Measurements from ENCODE around the gene ARSK.

DNA sequence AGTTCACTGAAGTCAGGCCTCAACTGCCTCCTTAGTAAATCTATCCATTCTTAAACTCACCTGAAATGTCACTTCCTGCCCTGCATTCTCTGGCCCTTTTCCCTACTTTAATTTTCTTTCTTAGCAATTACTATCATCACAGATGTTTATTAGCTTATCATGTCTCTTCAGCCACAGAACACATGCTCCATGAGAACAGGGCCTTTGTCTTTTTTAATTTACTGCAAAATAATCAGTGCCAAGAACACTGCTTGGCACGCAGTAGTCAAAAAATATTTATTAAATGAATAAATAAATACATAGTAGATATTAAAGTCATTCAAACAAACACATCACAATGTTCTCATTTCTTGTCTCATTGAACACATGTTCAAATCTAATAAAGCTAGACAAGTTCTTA lies 46.4 kb upstream of the ARSK start:
- TF ChIP-seq, protein P1, sequence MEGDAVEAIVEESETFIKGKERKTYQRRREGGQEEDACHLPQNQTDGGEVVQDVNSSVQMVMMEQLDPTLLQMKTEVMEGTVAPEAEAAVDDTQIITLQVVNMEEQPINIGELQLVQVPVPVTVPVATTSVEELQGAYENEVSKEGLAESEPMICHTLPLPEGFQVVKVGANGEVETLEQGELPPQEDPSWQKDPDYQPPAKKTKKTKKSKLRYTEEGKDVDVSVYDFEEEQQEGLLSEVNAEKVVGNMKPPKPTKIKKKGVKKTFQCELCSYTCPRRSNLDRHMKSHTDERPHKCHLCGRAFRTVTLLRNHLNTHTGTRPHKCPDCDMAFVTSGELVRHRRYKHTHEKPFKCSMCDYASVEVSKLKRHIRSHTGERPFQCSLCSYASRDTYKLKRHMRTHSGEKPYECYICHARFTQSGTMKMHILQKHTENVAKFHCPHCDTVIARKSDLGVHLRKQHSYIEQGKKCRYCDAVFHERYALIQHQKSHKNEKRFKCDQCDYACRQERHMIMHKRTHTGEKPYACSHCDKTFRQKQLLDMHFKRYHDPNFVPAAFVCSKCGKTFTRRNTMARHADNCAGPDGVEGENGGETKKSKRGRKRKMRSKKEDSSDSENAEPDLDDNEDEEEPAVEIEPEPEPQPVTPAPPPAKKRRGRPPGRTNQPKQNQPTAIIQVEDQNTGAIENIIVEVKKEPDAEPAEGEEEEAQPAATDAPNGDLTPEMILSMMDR (IDR thresholded peaks at IDR 0.05) = no peak
- no peak for TF ChIP-seq POLR2A (IDR thresholded peaks at IDR 0.05)

All from heart left ventricle (tissue), 13 donors.